ENCODE measurements around the gene IGFBP4. TPM values are rescaled to one million over a fixed set of nuclear protein-coding genes. Genes with fewer than 3 reads are reported as not detected.
A peak's percentile ranks its signal among the peaks of the same experiment; 100 is the strongest.

Gene IGFBP4
- total and polyA plus RNA-seq, 2 of the 13 experiments (the other 11 are each of a cell fraction or from before 2014, with no cell fraction given), result 4.1 to 49.0 TPM

DNA sequence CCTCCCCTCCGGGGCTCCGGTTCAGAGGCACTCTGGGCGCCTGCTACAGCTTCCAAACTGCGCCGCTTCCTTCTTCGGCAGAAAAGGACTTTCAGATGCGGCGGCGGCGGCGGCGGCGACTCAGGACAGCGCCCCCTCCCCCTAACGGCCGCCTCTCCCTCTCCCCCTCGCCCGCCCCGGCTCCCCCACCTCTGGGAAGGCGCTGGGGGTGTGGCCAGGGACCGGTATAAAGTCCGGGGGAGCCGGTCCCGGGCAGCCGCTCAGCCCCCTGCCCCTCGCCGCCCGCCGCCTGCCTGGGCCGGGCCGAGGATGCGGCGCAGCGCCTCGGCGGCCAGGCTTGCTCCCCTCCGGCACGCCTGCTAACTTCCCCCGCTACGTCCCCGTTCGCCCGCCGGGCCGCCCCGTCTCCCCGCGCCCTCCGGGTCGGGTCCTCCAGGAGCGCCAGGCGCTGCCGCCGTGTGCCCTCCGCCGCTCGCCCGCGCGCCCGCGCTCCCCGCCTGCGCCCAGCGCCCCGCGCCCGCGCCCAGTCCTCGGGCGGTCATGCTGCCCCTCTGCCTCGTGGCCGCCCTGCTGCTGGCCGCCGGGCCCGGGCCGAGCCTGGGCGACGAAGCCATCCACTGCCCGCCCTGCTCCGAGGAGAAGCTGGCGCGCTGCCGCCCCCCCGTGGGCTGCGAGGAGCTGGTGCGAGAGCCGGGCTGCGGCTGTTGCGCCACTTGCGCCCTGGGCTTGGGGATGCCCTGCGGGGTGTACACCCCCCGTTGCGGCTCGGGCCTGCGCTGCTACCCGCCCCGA, at the start of gene IGFBP4 (continued):
- TF ChIP-seq, protein P1, sequence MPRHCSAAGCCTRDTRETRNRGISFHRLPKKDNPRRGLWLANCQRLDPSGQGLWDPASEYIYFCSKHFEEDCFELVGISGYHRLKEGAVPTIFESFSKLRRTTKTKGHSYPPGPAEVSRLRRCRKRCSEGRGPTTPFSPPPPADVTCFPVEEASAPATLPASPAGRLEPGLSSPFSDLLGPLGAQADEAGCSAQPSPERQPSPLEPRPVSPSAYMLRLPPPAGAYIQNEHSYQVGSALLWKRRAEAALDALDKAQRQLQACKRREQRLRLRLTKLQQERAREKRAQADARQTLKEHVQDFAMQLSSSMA (CRISPR knock-in tag; IDR thresholded peaks at IDR 0.05), result no peak
- TF ChIP-seq, protein P2, sequence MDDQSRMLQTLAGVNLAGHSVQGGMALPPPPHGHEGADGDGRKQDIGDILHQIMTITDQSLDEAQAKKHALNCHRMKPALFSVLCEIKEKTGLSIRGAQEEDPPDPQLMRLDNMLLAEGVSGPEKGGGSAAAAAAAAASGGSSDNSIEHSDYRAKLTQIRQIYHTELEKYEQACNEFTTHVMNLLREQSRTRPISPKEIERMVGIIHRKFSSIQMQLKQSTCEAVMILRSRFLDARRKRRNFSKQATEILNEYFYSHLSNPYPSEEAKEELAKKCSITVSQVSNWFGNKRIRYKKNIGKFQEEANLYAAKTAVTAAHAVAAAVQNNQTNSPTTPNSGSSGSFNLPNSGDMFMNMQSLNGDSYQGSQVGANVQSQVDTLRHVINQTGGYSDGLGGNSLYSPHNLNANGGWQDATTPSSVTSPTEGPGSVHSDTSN (CRISPR knock-in tag; IDR thresholded peaks at IDR 0.05; ENCODE audit: borderline replicate concordance), result 0 out of 2 replicates have a peak, but pooled peaks have one; percentile 58
- TF ChIP-seq XRCC5 (optimal IDR thresholded peaks at IDR 0.05; ENCODE audit: low read length) (peak; percentile 77), ZFP36 (IDR thresholded peaks at IDR 0.05; ENCODE audit: borderline replicate concordance, low read depth, low read length, partially characterized antibody) (no peak), ZFP90 (CRISPR knock-in tag; IDR thresholded peaks at IDR 0.05; ENCODE audit: borderline replicate concordance) (no peak), DR1 (CRISPR knock-in tag; IDR thresholded peaks at IDR 0.05) (no peak), ZNF101 (CRISPR knock-in tag; IDR thresholded peaks at IDR 0.05; ENCODE audit: borderline replicate concordance, low read depth) (no peak), NCOR1 (IDR thresholded peaks at IDR 0.05; ENCODE audit: borderline replicate concordance, low read length) (no peak), ZNF619 (CRISPR knock-in tag; IDR thresholded peaks at IDR 0.05) (no peak), ZNF567 (CRISPR knock-in tag; IDR thresholded peaks at IDR 0.05; ENCODE audit: borderline replicate concordance) (peak; percentile 64; the same call in 1 of the 2 replicates), EED (CRISPR knock-in tag; IDR thresholded peaks at IDR 0.05) (no peak; the same call in 1 of the 2 replicates), ZNF550 (CRISPR knock-in tag; IDR thresholded peaks at IDR 0.05; ENCODE audit: borderline replicate concordance) (peak; percentile 52; the same call in 1 of the 2 replicates), RBFOX2 (IDR thresholded peaks at IDR 0.05; ENCODE audit: low read depth, low read length) (peak; percentile 42; the same call in 1 of the 2 replicates), ZNF138 (CRISPR knock-in tag; IDR thresholded peaks at IDR 0.05; ENCODE audit: low read depth) (0 out of 2 replicates have a peak, but pooled peaks have one; percentile 35), ZSCAN29 (CRISPR knock-in tag; conservative IDR thresholded peaks at IDR 0.05) (no peak)
- TF ChIP-seq, protein P3, sequence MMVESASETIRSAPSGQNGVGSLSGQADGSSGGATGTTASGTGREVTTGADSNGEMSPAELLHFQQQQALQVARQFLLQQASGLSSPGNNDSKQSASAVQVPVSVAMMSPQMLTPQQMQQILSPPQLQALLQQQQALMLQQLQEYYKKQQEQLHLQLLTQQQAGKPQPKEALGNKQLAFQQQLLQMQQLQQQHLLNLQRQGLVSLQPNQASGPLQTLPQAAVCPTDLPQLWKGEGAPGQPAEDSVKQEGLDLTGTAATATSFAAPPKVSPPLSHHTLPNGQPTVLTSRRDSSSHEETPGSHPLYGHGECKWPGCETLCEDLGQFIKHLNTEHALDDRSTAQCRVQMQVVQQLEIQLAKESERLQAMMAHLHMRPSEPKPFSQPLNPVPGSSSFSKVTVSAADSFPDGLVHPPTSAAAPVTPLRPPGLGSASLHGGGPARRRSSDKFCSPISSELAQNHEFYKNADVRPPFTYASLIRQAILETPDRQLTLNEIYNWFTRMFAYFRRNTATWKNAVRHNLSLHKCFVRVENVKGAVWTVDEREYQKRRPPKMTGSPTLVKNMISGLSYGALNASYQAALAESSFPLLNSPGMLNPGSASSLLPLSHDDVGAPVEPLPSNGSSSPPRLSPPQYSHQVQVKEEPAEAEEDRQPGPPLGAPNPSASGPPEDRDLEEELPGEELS (CRISPR knock-in tag; IDR thresholded peaks at IDR 0.05), result no peak
- TF ChIP-seq, protein P4, sequence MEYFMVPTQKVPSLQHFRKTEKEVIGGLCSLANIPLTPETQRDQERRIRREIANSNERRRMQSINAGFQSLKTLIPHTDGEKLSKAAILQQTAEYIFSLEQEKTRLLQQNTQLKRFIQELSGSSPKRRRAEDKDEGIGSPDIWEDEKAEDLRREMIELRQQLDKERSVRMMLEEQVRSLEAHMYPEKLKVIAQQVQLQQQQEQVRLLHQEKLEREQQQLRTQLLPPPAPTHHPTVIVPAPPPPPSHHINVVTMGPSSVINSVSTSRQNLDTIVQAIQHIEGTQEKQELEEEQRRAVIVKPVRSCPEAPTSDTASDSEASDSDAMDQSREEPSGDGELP (IDR thresholded peaks at IDR 0.05; ENCODE audit: borderline replicate concordance, low read depth), result no peak
- TF ChIP-seq, protein P5, sequence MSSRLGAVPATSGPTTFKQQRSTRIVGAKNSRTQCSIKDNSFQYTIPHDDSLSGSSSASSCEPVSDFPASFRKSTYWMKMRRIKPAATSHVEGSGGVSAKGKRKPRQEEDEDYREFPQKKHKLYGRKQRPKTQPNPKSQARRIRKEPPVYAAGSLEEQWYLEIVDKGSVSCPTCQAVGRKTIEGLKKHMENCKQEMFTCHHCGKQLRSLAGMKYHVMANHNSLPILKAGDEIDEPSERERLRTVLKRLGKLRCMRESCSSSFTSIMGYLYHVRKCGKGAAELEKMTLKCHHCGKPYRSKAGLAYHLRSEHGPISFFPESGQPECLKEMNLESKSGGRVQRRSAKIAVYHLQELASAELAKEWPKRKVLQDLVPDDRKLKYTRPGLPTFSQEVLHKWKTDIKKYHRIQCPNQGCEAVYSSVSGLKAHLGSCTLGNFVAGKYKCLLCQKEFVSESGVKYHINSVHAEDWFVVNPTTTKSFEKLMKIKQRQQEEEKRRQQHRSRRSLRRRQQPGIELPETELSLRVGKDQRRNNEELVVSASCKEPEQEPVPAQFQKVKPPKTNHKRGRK (CRISPR knock-in tag; IDR thresholded peaks at IDR 0.05), result 0 out of 2 replicates have a peak, but pooled peaks have one; percentile 61
- TF ChIP-seq, protein P6, sequence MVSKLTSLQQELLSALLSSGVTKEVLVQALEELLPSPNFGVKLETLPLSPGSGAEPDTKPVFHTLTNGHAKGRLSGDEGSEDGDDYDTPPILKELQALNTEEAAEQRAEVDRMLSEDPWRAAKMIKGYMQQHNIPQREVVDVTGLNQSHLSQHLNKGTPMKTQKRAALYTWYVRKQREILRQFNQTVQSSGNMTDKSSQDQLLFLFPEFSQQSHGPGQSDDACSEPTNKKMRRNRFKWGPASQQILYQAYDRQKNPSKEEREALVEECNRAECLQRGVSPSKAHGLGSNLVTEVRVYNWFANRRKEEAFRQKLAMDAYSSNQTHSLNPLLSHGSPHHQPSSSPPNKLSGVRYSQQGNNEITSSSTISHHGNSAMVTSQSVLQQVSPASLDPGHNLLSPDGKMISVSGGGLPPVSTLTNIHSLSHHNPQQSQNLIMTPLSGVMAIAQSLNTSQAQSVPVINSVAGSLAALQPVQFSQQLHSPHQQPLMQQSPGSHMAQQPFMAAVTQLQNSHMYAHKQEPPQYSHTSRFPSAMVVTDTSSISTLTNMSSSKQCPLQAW (CRISPR knock-in tag; IDR thresholded peaks at IDR 0.05), result 0 out of 2 replicates have a peak, but pooled peaks have one; percentile 3

Data from HepG2 (cell line).